GM18505 (cell line): Measurements from ENCODE around the gene RGS3.
"Not testable (repeated sequence)": the region's sequence is repeated elsewhere in the genome, so short reads cannot be mapped to it uniquely, and the experiment has no call there.

Experiments
- ATAC-seq: cut with Tn5 transposase; IDR thresholded peaks from one replicate; pipeline ENCODE4 v1.9.1; 2021; ENCODE audit not compliant: unreplicated experiment
- POLR2A ChIP-seq: IDR thresholded peaks from 4 replicates; pipeline ENCODE4 v1.6.1; 2011; ENCODE audit warnings: borderline replicate concordance; ENCODE audit not compliant: insufficient read depth, insufficient read length; ENCODE audit errors: extremely low read depth

The RGS3 gene

DNA sequence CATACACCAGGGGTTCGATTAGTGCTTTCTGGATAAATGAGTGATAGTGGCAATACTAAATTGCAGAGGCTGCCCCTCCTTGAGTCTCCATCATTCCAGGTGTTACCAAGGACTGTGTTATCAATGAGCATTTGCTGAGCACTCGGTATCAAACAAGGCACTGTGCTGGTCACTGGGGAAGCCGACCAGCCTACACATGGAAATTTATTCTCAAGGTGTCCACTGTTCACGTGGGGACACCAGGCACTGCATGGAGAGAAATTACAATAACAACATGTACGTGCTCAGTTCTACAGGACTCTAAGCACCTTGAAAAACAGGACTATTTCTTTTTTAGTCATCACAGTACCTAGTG, 22.2 kb downstream of the RGS3 start:
- ATAC-seq = no peak
- TF ChIP-seq POLR2A = no peak

DNA sequence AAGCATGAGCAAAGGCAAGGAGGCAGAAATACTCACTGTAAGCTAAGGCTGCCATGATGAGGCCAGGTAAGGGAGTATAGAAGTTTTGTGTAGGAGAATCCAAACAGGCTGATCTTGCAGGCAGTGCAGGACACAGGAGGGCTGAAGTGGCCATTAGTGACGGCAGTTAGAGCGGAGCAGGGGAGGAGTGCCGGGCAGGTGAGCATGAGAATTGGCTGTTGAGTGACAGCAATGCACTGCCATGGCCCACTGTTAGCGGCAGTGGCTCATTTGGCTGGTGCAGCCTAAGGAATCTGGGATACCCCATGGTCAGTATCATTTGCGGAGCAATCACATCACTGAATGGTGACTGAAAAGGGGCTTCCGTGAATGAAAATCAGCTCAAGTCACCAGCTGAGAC, 22.8 kb downstream of the RGS3 start:
- TF ChIP-seq POLR2A = no peak
- no peak for ATAC-seq

DNA sequence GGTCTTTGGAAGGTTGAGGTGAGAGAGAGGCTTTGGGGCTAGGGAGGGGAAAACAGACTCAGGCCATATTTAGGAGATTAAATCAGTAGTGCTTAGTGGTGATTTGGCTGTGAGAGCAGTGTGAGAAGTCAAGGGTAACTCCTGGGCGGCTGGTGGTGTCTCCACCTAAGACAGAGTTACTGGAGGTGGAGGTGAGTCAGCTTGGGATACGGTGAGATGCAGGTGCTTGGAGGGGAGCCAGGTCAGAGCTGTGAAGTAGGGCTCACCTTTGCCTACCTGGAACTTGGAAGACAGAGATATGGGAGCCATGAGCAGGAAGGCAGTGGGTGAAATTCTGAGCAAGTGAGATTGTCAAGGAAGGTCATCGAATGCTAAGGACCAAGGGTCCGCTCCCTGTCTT, 24.5 kb downstream of the RGS3 start:
- no peak for TF ChIP-seq POLR2A
- no peak for ATAC-seq

DNA sequence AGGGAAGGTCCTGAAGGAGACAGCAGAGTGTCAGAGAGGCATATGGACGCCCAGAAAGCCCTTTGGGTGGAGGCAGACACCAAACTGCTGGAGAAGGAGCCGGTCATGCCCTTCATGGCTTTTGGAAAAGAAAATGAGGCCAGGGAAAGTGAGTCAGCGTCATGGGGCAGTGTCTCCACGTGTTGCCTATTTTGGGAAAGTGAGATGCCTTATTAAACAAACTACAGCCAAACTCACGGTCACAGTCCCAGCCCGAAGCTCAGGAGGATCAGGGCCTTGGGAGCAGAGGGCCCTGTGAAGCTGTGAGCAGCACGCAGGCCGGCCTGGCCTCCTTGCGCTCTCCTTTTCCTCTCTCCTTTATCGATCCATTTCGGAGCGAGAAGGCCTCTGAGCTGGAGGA, 25.0 kb downstream of the RGS3 start:
- ATAC-seq = no peak
- no peak for TF ChIP-seq POLR2A

DNA sequence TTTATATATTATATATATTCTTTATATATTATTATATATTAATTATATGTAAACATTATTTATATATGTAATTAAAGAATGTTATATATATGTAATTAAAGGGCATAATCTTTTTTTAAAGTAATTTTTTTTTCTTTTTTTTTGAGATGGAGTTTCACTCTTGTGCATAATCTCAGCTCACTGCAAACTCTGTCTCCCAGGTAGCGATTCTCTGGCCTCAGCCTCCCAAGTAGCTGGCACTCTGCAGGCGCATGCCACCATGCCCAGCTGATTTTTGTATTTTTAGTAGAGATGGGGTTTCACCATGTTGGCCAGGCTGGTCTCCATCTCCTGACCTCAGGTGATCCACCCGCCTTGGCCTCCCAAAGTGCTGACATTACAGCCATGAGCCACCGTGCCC, 27.6 kb downstream of the RGS3 start:
- ATAC-seq = not testable (repeated sequence)

DNA sequence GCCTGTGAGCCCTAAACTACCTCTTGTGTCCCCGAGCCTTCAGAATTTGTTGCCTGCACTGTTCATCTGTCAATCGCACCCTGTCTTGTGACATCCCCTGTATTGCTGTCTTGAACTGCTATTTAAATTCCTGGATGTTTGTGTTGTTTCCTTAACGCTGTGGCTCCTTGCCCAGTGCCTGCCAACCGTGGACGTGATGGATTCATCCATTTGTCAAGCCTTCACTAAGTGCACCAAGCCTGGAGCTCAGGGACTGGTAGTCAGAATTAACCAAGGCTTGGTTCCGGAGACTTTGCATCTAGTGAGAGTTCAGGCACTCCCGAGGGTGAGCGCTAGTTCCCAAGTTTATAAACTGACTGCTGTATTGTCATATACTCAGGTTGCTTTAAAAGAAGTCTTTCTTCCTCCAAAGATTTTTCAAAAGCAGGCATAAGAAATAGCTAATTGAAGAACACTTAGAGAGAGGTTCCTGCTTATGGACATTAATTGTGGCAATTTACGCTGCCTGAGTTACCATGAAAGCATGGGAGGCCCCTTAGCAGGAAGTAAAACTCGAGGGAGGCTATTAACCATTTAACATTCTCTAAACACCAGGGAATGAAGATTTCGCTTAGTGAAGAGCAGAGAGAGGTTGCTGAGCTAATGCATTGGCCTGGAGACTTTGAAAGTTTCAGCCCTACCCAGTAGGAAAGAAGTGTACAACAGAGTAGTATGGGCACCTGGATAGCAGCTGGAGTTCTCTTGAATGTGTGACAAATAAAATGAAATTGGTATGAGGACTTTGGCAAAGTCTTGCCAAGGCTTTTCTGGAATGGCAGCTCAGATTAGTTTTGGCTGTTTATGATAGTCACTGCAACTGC, 29.0 kb downstream of the RGS3 start:
- ATAC-seq = no peak
- TF ChIP-seq POLR2A = no peak

DNA sequence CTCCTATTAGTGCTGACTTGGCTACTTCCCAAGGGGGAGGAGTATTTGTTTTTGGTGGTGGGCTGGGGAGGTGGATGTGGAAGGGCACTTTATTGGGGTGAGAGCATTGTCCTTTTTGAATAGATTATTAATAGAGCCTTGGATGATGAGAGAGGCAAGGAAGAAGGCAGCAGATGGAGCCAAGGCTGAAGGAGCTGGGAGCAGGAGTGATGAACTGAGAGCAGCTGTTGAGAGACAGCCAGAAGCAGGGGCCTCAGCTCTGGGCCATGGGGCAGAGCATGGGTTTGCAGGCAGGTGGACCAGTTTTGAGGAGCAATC, 29.6 kb downstream of the RGS3 start:
- TF ChIP-seq POLR2A = no peak
- no peak for ATAC-seq

DNA sequence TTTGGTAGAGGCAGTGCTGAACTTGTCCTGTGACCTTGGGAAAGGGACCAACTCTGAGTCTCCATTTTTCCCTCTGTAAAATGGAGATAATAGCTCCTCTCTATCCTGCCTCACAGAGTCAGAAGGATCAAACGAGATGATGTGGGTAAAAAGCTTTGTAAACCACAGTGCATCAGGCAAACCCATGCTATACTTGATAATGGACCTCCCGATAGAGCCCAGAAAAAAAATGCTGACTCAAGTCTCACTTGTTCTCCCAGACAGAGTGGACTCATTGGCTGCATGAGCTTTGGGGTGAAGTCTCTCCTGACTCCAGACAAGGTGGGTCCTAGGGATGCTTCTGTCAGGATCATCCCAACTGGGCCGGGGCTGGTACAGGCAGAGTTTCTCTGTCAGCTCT, 32.0 kb downstream of the RGS3 start:
- no peak for ATAC-seq
- TF ChIP-seq POLR2A = no peak

DNA sequence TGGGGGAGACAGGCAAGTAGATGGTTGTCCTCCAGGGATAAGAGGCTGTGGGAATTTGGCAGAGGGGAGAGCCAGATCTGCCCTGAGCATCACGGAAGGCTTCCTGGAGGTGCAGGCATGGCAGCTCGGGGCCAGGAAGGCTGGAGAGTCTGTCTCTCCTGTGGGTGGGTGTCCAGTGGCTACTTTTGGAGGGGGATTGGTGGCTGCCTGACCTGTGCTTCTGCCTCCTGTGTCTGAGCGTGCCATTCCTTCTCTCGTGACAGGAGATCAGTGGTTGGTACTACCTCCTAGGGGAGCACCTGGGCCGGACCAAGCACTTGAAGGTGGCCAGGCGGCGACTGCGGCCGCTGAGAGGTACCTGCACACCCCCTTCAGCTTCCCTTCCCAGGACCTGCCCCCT, 33.5 kb downstream of the RGS3 start:
- ATAC-seq = no peak

DNA sequence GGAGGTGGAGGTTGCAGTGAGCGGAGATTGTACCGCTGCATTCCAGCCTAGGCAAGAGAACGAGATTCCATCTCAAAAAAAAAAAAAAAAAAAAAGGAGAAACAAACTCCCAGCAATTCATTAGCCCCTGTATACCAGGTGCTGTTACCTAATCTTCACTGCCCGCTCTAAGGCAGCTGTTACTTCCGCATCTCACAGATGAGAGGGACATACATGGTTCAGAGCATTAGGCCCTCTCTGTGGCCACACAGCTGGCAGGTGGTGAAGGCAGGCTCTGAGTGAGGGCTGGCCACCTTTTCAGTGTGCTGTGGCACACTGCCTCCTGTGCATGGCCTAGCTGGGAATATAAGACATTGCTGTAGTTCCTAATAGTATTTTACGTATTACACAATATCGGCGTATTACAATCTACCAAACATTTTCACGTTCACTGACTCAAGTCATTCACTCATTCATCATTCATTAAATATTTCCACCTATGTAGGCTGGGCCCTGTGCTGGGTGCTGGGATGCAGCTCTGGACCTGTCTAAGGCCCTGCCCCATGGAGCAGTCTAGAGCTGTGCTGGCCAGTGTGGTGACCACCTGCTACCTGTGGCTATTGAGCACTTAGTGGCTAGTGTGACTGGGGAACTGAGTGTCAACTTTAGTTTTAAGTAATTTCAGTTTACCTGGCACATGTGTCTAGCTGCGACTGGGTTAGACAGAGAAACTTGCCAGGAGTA, 35.8 kb downstream of the RGS3 start:
- ATAC-seq = no peak
- TF ChIP-seq POLR2A = no peak

More for the DNA sequence above, 33.5 kb downstream of the RGS3 start:
- no peak for TF ChIP-seq POLR2A

DNA sequence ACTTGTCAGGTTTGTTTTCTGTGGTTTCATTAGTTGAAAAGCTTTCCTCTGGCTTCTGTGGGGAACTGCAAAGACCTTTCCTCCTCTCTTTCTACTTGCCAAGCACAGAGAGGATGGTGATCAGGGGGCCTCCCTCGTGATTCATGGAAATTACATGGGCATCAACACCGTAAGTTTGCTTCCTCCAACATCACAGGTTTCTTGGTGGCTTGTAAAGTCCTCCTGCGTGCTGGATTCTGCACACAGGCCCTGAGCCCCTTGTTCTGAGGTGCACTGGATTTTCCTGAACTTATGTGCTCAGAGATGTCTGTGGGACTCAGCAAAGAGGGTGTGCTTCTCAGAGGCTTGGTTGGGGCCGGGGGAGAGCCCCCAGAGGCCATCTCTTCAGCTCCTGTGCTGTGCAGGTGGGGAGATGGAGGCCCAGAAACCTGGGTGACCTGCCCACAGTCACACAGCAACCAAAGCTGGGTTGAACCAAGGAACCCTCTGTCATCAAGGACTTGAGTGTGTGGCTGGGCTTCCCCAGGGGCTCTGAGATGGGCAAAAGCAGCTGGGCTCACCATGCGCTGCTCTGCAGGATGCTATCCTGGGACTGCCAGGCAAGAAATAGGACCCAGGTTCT, 36.5 kb downstream of the RGS3 start:
- no peak for TF ChIP-seq POLR2A
- ATAC-seq = no peak

DNA sequence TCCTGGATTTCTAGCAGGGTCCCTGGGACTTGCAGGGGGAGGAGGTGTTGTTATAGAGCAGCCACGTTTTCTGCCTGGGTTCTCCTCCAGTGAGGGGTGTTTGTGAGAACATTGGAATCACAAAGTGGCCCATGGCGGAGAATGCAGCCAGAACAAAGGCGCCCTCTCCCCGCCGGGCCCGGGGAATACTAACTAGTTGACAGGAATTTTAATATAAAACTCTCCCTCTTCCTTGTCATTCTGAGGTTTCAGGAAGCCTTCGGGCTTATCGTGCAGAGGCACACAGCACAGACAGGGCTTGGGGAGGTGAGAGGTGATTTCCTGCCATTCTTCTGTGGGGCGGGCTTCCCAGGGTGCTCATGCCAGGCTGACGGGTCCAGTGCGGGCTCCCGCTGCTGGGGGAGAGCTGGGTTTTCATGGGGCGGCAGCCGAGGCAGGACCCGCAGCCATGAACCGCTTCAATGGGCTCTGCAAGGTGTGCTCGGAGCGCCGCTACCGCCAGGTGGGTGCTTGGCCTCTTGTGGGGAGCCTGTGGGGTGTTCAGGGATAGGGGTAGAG, 37.7 kb downstream of the RGS3 start:
- no peak for ATAC-seq
- TF ChIP-seq POLR2A = no peak

DNA sequence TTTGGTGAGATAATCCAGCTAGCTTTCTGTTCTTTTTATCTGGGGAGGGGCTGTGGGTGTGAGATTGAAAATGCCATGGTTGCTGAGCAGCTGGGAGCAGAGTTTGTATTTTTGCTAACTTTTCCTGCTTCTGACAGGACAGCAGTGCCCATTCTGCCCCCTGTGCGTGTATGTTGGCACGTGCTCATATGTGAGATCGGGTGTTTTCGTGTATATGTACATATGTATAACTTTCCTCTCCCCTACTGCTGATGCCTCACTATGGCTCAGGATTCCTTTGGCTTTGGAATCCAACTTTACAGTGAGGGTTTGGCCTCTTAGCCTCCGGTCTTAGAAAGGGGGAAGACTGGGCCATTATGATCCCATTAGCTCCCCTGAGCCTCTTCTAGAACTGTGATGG, 38.3 kb downstream of the RGS3 start:
- TF ChIP-seq POLR2A = no peak

DNA sequence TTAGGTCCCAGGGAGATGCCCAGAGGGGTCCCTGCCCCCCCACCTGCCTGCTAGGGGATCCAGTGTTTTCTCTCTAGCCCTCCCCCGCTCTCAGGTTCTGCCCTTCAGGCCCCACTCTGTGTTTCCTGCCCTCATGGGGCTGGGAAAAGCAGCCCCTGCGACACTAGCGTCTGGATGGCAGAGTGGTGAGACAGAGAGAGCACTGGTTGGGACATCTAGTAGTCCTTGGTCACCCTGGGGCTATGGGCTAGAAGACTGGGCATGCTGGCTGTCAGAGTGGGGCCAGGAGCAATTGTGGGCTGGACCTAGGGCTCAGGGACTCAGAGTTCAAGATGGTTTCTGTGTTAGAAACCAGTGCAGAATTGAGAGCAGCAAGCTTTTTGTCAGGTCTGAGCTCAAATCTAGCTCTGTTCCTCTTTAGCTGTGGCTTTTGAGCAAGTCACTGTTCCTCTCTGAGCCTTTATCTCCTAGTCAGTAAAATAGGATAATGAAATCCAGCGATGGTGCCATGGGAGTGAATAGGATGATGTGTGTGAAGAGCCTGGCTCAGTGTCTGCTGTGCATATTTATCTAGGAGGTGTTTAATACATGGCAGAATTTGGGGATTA, 39.0 kb downstream of the RGS3 start:
- no peak for TF ChIP-seq POLR2A
- ATAC-seq = no peak

More for the DNA sequence above, 38.3 kb downstream of the RGS3 start:
- ATAC-seq = no peak

DNA sequence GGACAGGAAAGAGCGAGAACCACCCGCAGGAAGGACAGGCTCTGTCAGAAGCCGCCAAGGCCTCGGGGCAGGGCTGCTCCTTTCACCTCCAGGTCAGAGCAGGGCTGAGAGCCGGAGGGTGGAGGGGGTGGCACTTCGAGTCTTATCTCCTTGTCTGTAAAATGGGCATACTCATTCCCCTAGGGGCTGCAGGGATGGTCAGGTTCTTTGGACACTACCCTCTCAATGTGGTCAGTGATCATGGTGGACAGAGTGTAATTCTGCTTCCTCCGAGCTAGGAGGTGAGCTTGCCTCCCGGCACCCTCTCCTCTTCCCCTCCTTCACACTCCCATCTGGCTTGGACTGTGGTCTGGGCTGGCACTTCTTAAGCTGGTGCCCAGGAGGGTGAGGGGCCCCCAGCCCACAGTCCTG, 39.6 kb downstream of the RGS3 start:
- TF ChIP-seq POLR2A = no peak
- no peak for ATAC-seq
